Mucosa of rectum (tissue), 2 donors: ENCODE data around the gene WDR18.

ENCODE experiments used
- H3K27ac ChIP-seq, 2 donors: one replicate each; pipeline ENCODE4 v1.7.0; 2013; ENCODE audit warnings: inconsistent platforms in 2 of 2, low read depth in 2 of 2, low read length in 2 of 2
- H3K27me3 ChIP-seq, 2 donors: one replicate each; pipeline ENCODE4 v1.7.0; 2013; ENCODE audit warnings: low read length in 2 of 2; ENCODE audit not compliant: control insufficient read depth in 2 of 2, insufficient read depth in 2 of 2
- H3K36me3 ChIP-seq, 2 donors: one replicate each; pipeline ENCODE4 v1.7.0; 2013; ENCODE audit warnings: low read length in 2 of 2; ENCODE audit not compliant: control insufficient read depth in 2 of 2, insufficient read depth in 2 of 2
- H3K4me1 ChIP-seq, 2 donors: one replicate each; pipeline ENCODE4 v1.7.0; 2013; ENCODE audit warnings: low read length in 2 of 2, mild to moderate bottlenecking in 1 of 2; ENCODE audit not compliant: control insufficient read depth in 2 of 2, insufficient read depth in 2 of 2
- H3K4me3 ChIP-seq, 2 donors: one replicate each; pipeline ENCODE4 v1.7.0; 2013; ENCODE audit warnings: low read length in 2 of 2
- H3K9ac ChIP-seq, 2 donors: one replicate each; pipeline ENCODE4 v1.7.0; 2013; ENCODE audit warnings: low read length in 2 of 2, low read depth in 1 of 2, mild to moderate bottlenecking in 1 of 2
- H3K9me3 ChIP-seq, 2 donors: one replicate each; pipeline ENCODE4 v1.7.0; 2013; ENCODE audit warnings: low read length in 2 of 2; ENCODE audit not compliant: control insufficient read depth in 2 of 2
- donor health status: healthy.
- donor health status: Normal muscosa, but diverticular disease.

WDR18 gene

DNA sequence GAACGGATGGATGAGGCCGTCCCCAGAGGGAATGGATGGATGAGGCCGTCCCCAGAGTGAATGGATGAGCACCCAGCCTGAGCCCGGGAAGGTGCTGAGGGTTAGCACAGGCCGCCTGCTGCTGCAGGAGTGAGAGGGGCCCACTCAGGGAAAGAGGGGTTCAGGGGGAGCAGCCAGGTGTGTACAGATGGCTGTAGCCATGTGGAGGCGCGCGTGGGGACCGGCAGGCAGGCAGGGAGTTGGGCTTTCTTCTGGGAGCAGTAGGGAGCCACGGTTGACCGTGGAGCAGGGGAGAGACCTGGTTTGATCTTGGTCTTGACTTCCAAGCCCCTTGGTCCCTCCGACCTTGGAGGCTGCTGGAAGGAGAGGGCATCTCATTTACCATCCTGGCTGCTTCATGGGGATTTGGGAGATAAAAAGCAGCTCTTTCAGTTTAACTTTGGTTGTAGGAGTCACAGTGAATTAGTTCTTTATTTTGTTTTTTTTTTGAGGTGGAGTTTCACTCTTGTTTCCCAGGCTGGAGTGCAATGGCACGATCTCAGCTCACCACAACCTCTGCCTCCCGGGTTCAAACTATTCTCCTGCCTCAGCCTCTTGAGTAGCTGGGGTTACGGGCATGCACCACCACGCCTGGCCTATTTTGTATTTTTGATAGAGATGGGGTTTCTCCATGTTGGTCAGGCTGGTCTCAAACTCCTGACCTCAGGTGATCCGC lies 33.6 kb upstream of the WDR18 start:
- Histone ChIP-seq H3K36me3 (no peaks in the 10 kb centered on the region), H3K9ac (no peak overlapping the region), H3K27ac (no peak overlapping the region), H3K4me3 (no peak overlapping the region), H3K9me3 (no peaks in the 10 kb centered on the region), H3K27me3 (no peaks in the 10 kb centered on the region), H3K4me1 (peaks cover 11 to 14% of the 10 kb centered on the region in 2 donors)

DNA sequence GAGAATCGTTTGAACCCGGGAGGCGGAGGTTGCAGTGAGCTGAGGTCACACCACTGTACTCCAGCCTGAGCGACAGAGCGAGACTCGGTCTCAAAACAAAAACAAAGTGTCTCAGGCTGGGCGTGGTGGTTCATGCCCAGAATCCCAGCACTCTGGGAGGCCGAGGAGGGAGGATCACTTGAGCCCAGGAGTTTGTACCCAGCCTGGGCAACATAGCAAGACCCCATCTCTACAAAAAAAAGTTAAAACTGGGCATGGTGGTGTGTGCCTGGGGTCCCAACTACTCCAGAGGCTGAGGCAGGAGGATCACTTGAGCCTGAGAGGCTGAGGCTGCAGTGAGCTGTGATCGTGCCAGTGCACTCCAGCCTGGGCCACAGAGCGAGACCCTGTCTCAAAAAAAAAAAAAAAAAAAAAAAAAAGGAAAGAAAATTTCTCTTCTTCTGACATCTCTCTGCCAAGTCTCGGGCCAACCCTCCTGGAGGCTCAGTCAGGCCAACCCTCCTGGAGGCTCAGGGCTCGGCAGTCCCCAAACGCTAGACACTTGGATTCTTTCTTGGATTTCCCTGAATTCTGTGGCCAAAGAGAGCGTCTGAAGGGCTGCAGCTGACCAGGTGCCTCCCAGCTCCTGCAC lies 32.0 kb upstream of the WDR18 start:
- H3K4me1 ChIP-seq: peaks cover 18 to 20% of the 10 kb centered on the region in 2 donors
- H3K36me3 ChIP-seq: no peaks in the 10 kb centered on the region
- H3K27ac ChIP-seq: peak overlapping the region in 1 of 2 donors; percentile 63
- H3K9me3 ChIP-seq: no peaks in the 10 kb centered on the region
- H3K4me3 ChIP-seq: no peak overlapping the region
- H3K9ac ChIP-seq: peak overlapping the region in 1 of 2 donors; percentile 59
- peaks cover 0 to 2% of the 10 kb centered on the region in 2 donors for H3K27me3 ChIP-seq

DNA sequence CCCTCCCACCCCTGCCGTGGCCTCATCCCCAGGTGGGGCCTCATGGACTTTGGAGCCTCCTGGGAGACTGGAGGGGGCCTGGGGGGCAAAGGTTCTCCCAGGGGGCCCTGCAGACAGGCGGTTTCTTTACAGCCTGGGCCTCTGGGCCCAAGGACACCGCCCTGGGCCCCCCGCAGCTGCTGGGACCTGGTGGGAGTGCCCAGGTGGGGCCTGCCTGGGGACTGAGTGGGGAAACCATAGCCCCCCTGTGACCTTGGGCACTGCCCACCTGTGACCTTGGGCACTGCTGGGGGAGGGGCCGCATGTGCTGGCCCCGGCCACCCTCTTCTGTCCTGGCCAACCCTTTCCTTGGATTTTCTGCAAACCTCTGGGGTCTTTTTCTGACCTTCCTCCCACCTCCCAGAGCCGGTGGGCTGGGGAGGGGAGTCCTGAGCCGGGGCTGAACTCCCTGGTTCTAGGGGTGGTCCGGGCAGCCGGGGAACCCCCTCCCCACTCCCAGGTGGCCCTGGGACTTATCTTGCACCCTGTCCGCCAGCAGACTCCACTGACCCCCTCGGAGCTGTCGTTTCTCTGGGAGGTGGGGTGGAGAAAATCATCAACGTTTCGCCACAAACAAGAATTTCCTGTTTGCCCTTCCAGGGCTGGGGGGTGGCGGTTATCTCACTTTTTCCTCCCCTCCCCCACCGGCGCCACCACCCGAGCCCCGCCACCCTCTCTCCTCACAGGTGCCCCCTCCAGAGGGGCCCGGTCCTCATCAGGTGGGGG lies 31.3 kb upstream of the WDR18 start:
- H3K27ac ChIP-seq: peak overlapping the region in 1 of 2 donors; percentile 63
- H3K27me3 ChIP-seq: peaks cover 0 to 2% of the 10 kb centered on the region in 2 donors
- H3K9me3 ChIP-seq: no peaks in the 10 kb centered on the region
- peaks cover 18 to 20% of the 10 kb centered on the region in 2 donors for H3K4me1 ChIP-seq
- H3K36me3 ChIP-seq: no peaks in the 10 kb centered on the region
- peak overlapping the region; percentile 39 to 57 for H3K4me3 ChIP-seq
- H3K9ac ChIP-seq: peak overlapping the region; percentile 59 to 63

DNA sequence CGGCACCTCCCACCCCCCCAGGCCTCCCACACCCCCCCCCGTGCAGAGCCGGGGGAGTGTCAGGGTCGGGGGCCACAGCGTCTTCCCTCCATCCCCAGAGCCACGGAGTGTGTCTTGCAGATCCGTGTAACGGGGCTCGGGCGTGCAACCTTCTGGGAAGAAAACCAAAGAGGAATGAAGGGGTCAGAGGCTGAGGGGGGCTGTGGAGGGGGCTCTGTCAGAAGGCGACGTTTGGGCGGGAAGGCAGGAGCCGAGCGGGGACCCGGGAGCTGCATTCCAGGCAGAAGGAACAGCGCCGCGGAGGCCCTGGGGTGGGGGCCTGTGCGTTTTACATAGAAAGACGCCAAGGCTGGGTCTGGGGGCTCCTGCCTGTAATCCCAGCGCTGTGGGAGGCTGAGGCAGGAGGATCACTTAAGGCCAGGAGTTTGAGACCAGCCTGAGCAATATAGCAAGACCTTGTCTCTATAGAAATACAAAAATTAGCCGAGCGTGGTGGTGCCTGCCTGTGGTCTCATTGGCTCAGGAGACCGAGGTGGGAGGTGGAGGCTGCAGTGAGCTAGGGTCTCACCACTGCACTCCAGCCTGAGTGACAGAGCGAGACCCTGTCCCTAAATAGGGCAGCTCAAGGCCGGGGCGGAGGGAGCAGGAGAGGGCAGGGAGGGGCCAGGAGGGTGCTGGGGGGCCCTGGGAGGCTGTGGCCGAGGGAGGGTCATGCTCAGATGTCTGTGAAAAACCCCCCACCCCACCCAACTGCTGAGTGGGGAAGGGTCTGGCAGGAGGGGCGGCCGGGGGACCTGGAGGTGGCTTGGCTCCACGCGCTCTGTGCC lies 30.5 kb upstream of the WDR18 start:
- H3K36me3 ChIP-seq: no peaks in the 10 kb centered on the region
- H3K9ac ChIP-seq: no peak overlapping the region
- H3K4me3 ChIP-seq: no peak overlapping the region
- H3K9me3 ChIP-seq: no peaks in the 10 kb centered on the region
- H3K27ac ChIP-seq: no peak overlapping the region
- peaks cover 18 to 20% of the 10 kb centered on the region in 2 donors for H3K4me1 ChIP-seq
- H3K27me3 ChIP-seq: peaks cover 0 to 2% of the 10 kb centered on the region in 2 donors

DNA sequence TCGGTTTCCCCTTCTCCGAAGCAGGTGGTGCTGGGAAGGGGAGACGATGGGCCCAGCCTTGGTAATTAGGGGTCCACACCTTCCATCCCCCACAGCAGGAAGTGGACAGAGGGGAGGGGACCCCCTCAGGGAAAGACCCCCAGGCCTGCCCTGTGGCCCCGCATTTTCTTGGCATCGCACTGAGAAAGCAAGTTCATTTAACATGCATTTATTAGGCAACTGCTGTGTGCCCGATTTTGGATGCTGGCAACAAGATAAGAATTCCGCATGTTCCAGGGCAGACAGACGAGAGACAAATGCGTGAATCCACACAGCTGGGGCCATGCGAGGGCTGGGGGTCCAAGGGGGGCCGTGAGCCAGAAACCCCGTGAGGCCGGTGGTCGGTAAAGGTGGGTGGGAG lies 29.9 kb upstream of the WDR18 start:
- no peak overlapping the region for H3K27ac ChIP-seq
- H3K4me3 ChIP-seq: no peak overlapping the region
- H3K9ac ChIP-seq: no peak overlapping the region
- H3K9me3 ChIP-seq: no peaks in the 10 kb centered on the region
- H3K27me3 ChIP-seq: peaks cover 0 to 2% of the 10 kb centered on the region in 2 donors
- peaks cover 18 to 20% of the 10 kb centered on the region in 2 donors for H3K4me1 ChIP-seq
- no peaks in the 10 kb centered on the region for H3K36me3 ChIP-seq

DNA sequence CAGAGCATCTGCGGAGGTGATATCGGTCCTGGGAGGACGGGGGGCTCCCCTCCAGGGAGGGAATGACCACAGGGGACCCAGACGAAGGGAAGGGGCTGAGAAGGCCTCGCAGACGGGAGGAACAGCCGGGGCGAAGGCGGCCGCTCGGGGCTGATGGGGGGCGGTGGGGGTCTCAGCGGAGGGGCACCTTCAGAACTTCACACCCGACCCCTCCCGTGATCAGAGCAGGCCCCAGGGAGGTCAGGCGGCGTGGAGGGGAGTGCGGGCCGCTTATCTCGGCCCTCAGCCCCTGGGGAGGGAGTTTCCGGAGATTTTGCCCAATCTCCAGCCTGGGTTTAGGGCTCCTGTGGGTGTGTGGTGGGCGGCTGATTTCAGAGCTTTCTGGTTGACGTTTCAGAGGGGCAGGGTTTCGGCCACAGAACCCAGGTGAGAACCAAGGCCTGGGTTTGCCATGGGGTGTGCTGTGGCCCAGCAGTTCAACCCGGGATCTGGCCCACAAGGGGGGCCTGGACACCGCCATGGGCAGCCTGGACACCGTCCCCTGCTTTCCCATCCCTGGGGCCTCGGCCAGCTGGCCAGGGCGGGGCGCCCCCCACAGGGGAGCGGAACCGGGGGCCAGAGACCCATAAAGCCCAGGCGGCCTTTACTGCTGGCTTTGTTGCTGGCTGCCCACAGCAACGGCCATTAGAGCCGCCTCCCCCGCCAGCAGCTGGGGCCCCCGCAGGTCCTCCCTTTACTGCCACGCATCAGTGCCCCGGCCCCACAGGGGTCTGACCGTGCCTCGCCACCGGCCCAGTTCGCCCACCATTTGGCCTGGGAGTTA lies 29.3 kb upstream of the WDR18 start:
- no peak overlapping the region for H3K9ac ChIP-seq
- H3K36me3 ChIP-seq: peaks cover 0 to 3% of the 10 kb centered on the region in 2 donors
- peaks cover 0 to 2% of the 10 kb centered on the region in 2 donors for H3K27me3 ChIP-seq
- no peak overlapping the region for H3K27ac ChIP-seq
- H3K9me3 ChIP-seq: no peaks in the 10 kb centered on the region
- H3K4me3 ChIP-seq: no peak overlapping the region
- peaks cover 18 to 20% of the 10 kb centered on the region in 2 donors for H3K4me1 ChIP-seq

DNA sequence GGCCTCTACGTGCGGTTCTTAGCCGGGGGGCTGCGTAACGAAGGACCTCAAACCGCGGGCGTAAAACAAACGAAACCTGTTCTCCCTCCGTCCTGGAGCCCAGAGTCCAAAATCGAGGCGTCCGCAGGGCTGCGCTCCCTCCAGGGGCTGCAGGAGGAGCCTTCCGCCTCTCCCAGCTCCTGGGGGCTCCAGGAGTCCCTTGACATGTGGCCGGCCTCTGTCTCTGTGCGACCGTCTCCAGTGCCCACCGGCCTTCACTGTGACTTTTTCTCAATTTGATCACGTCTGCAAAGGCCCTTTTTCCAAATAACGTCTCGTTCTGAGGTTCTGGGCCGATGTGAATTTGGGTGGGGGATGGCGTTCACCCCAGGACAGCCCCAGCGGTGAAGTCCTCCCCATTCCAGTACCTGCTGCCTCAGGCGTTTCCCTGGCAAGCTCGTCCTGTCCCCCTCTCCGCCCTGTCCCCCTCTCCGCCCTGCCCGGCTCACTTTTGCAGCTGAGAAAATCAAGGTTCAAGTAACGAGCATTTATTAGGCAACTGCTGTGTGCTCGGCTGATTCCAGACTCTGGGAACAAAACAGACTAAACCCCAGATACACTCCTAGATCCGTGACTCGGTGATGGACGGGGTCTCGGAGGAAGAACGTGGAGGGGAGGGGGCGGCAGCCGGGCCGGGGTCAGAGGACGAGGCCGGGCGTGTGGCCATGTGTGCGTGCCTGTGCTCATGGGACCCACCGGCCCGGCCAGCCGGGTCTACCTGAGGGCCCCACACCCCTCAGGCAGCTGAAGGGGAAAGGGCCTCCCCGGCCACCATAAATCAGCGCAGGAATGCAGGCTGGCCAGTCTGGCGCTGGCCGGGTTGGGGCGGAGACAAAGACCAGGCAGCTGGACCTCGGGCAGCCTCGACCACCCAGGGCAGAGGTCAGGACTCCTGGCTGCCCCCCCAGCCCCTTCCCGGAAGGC lies 28.1 kb upstream of the WDR18 start:
- peaks cover 18 to 20% of the 10 kb centered on the region in 2 donors for H3K4me1 ChIP-seq
- peaks cover 0 to 3% of the 10 kb centered on the region in 2 donors for H3K36me3 ChIP-seq
- no peak overlapping the region for H3K4me3 ChIP-seq
- H3K27ac ChIP-seq: no peak overlapping the region
- no peaks in the 10 kb centered on the region for H3K9me3 ChIP-seq
- no peak overlapping the region for H3K9ac ChIP-seq
- H3K27me3 ChIP-seq: peaks cover 0 to 2% of the 10 kb centered on the region in 2 donors

DNA sequence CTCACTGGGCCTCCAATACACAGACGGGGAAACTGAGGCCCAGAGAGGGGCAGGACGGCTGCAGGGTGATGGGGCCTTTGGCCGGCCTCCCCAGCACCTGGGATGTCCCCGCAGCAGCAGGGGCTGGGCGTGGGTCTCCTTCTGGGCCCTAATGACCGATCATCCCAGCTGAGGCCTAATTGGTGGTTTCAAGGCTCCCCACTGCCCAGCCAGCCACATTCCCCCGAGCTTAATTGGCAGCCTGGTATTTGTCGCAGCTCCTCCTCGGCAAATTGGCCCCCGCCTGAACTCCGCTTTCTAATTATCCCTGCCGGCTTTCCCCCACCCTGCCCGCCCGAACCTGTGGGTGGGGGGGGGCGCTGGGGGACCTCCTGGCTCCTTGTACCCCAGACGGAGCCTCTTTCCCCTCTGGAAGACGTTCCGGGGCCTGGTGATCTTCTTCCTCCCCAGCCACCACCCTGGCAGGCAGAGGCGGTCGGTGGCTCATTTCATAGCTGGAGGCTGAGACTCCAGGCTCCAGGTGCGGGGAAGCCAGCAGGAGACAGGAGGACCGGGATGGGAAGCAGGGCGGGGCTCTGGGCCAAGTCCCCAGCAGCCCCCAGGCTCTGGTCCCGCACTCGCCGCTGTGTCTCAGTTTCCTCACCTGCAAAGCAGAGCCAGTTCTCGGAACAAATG lies 27.2 kb upstream of the WDR18 start:
- Histone ChIP-seq H3K9me3 (no peaks in the 10 kb centered on the region), H3K4me1 (peaks cover 18 to 20% of the 10 kb centered on the region in 2 donors), H3K36me3 (peaks cover 0 to 3% of the 10 kb centered on the region in 2 donors), H3K4me3 (no peak overlapping the region), H3K9ac (no peak overlapping the region), H3K27me3 (peaks cover 0 to 2% of the 10 kb centered on the region in 2 donors), H3K27ac (no peak overlapping the region)
